Neutrophil (primary cell): ENCODE measurements around the gene MIB1.
A peak's percentile ranks its signal among the peaks of the same experiment; 100 is the strongest.
"Not testable (repeated sequence)": the region's sequence is repeated elsewhere in the genome, so short reads cannot be mapped to it uniquely, and the experiment has no call there.

Experiments
- H3K27ac ChIP-seq: fragments of 200-600 bp; sonication (generic); 2 replicates; pipeline ENCODE4 v1.5.1; 2016; ENCODE audit warnings: mild to moderate bottlenecking, moderate library complexity
- H3K27me3 ChIP-seq: fragments of 200-600 bp; sonication (generic); 2 replicates; pipeline ENCODE4 v1.6.0; 2016; ENCODE audit warnings: mild to moderate bottlenecking
- H3K36me3 ChIP-seq: fragments of 200-600 bp; sonication (generic); 2 replicates; pipeline ENCODE4 v1.5.1; 2017
- H3K4me1 ChIP-seq, 2 experiments: fragments of 200-600 bp in 1 of 2; sonication (generic) in 1 of 2; 1 replicate in 1 of 2; 2 replicates in 1 of 2; pipeline versions ENCODE4 v1.5.1 to v1.6.1; 2013 to 2016; ENCODE audit warnings: low read depth in 1 of 2, low read length in 1 of 2, mild to moderate bottlenecking in 1 of 2, moderate library complexity in 1 of 2; ENCODE audit not compliant: control insufficient read depth in 1 of 2, insufficient read depth in 1 of 2
- H3K4me3 ChIP-seq, 2 experiments: fragments of 200-600 bp in 1 of 2; sonication (generic) in 1 of 2; 1 replicate in 1 of 2; 2 replicates in 1 of 2; pipeline ENCODE4 v1.5.1; 2013 to 2016; ENCODE audit warnings: low read depth in 1 of 2, low read length in 1 of 2, mild to moderate bottlenecking in 1 of 2, moderate library complexity in 1 of 2
- H3K9me3 ChIP-seq: fragments of 200-600 bp; sonication (generic); 2 replicates; pipeline ENCODE4 v1.5.1; 2016
- TF ChIP-seq, protein P1 (sequence below): fragments of 200-600 bp; sonication (generic); IDR thresholded peaks from 2 replicates; pipeline ENCODE4 v1.5.1; 2016; ENCODE audit warnings: antibody characterized with exemption

MIB1 gene

DNA sequence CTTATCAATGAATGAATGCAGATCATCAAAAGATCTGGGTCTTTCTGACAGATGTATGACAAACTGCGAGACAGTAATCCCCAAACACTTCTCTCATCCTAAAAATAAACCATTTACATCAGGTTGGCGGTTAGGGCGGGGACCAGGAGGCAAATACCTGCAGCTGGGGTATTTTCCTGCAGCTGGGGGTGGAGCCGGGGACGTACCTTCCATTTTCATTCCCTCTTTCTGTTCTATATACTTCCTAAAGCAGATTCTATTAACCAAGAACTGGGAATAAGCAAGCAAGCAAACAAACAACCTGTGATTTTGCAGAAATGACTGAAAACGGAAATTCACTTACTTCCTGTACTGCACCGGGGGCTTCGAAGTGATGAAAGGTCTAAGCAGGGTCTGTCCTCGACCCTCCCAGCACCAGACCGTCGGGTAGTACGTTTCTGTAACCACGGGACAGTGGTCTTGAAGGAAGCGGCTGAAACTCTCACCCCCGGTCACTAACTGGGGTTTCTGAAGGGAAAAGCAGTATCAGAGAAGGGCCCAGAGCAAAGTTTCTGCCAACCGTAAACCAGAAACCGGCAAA, 37.3 kb upstream of the MIB1 start:
- TF ChIP-seq, protein P1, sequence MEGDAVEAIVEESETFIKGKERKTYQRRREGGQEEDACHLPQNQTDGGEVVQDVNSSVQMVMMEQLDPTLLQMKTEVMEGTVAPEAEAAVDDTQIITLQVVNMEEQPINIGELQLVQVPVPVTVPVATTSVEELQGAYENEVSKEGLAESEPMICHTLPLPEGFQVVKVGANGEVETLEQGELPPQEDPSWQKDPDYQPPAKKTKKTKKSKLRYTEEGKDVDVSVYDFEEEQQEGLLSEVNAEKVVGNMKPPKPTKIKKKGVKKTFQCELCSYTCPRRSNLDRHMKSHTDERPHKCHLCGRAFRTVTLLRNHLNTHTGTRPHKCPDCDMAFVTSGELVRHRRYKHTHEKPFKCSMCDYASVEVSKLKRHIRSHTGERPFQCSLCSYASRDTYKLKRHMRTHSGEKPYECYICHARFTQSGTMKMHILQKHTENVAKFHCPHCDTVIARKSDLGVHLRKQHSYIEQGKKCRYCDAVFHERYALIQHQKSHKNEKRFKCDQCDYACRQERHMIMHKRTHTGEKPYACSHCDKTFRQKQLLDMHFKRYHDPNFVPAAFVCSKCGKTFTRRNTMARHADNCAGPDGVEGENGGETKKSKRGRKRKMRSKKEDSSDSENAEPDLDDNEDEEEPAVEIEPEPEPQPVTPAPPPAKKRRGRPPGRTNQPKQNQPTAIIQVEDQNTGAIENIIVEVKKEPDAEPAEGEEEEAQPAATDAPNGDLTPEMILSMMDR: no peak
- Histone ChIP-seq H3K4me1 (peaks cover 29 to 41% of the 10 kb centered on the region in 2 experiments), H3K36me3 (peaks cover 25% of the 10 kb centered on the region), H3K27ac (peak overlapping the region; percentile 88), H3K27me3 (no peaks in the 10 kb centered on the region), H3K4me3 (peak overlapping the region; percentile 71 to 95), H3K9me3 (no peaks in the 10 kb centered on the region)

DNA sequence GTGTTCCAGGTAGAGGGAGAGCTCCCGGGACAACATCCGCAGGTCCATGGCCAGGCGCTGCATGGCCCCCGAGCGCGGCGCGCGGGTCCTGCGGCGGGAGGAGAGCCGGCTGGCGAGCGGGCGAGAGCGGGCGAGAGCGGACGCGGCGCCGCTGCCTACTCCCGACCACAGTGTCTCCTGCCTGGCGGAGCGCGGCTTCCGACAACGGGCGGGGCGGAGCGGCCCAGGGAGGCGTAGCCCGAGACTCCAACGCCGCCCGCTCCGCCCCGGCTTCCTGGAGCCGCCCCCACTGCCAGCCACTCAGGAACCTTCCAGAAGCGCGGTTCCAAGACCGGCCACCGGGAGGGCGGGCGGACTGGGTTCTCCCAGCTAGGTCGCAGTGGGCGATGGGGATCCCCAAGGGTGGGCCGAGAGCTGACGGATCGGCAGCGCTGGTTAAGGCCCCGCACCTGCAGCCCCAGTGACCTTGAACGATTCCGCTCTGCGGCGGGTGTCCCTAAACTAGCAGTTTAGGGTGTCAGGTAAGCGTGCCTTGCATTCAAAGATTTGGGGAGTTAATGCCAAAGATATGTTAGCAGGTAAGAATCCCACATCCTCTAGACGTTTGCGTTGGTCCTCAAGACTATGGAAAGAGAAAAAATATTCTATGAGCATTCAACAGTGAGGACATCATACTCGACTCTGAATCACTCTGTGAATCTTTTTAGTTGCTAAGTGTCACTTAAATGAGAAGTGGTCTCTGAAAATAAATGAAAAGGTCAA, 35.8 kb upstream of the MIB1 start, which contains the start of gene ABHD3:
Gene ABHD3, minus strand, starts transcription at position 172 of the 762 bp plus-strand sequence. Its CDS starts 109 bp downstream, at position 63.
- TF ChIP-seq, protein P1: peak; percentile 93
- H3K27ac ChIP-seq: peak within 1 kb of the TSS; percentile 88

DNA sequence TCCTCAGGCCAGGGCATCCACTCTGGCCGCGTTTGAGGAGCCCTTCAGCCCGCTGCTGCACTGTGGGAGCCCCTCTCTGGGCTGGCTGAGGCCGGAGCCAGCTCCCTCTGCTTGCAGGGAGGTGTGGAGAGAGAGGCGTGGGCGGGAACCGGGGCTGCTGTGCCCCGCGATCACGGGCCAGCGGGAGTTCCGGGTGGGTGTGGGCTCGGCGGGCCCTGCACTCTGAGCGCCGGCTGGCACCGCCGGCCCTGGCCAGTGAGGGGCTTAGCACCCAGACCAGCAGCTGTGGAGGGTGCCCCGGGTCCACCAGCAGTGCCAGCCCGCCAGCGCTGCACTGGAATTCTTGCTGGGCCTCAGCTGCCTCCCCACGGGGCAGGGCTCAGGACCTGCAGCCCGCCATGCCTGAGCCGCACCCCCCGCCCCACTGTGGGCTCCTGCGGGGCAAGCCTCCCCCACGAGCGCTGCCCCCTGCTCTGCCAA, 34.2 kb upstream of the MIB1 start:
- Histone ChIP-seq H3K9me3 (no peaks in the 10 kb centered on the region), H3K27ac (no peak overlapping the region), H3K36me3 (peaks cover 13% of the 10 kb centered on the region), H3K27me3 (no peaks in the 10 kb centered on the region), H3K4me3 (no peak overlapping the region), H3K4me1 (peaks cover 18 to 23% of the 10 kb centered on the region in 2 experiments)
- TF ChIP-seq, protein P1: no peak

More for the DNA sequence above, 35.8 kb upstream of the MIB1 start, which contains the start of gene ABHD3:
- H3K36me3 ChIP-seq: peaks cover 18% of the 10 kb centered on the region
- peak within 1 kb of the TSS; percentile 71 to 95 for H3K4me3 ChIP-seq
- H3K27me3 ChIP-seq: no peaks in the 10 kb centered on the region
- H3K4me1 ChIP-seq: peaks cover 20 to 31% of the 10 kb centered on the region in 2 experiments
- no peaks in the 10 kb centered on the region for H3K9me3 ChIP-seq

DNA sequence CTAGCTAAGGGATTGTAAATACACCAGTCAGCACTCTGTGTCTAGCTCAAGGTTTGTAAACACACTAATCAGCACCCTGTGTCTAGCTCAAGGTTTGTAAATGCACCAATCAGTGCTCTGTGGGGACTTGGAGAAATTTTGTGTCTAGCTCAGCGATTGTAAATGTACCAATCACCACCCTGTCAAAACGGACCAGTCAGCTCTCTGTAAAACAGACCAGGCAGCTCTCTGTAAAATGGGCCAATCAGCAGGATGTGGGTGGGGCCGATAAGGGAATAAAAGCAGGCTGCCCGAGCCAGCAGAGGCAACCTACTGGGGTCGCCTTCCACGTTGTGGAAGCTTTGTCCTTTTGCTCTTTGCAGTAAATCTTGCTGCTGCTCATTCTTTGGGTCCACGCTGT, 33.5 kb upstream of the MIB1 start:
- not testable (repeated sequence) for H3K9me3 ChIP-seq, H3K4me3 ChIP-seq, H3K36me3 ChIP-seq, H3K27me3 ChIP-seq, H3K27ac ChIP-seq
- H3K4me1 ChIP-seq: peaks cover 18 to 19% of the 10 kb centered on the region in 2 experiments

DNA sequence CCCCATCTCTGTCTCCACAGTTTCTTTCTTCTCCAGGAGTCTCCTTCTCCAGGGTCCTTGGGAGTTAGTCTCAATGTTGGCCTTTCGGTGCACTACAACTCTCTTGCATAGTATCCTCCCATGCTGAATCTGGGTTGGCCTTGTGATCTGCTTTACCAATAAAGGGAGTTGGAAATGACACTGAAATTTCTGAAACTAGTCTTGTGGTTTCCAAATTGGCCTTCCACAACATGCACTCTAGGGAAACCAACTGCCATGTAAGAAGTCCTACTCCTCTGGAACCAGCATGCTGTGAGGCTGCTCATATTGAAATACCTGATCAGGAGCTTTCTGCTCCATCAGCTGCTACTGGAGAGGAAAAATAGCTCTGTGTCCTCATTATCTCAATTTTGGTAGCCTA, 26.1 kb upstream of the MIB1 start:
- H3K36me3 ChIP-seq: no peaks in the 10 kb centered on the region
- no peaks in the 10 kb centered on the region for H3K27me3 ChIP-seq
- H3K27ac ChIP-seq: no peak overlapping the region
- no peaks in the 10 kb centered on the region for H3K9me3 ChIP-seq
- no peaks in the 10 kb centered on the region for H3K4me1 ChIP-seq
- TF ChIP-seq, protein P1: no peak
- H3K4me3 ChIP-seq: no peak overlapping the region

DNA sequence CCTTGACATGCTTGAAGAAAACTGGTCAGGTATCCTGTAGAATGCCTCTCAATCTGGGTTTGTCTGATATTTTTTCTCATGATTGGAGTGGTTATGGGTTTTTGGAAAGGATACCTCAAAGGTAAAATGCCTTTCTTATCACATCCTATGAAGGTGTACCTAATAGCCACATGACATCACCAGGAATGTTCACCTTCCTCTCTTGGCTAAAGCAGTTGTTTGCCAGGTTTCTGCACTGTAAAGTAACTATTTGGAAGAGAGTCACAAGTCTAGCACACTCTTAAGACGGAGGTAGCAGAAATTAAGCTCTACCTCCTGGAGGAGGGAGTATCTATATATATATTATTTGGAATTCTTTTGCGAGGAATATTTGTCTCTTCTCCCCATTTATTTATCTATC, 17.9 kb upstream of the MIB1 start:
- no peak overlapping the region for H3K4me3 ChIP-seq
- H3K36me3 ChIP-seq: no peaks in the 10 kb centered on the region
- no peaks in the 10 kb centered on the region for H3K9me3 ChIP-seq
- no peak overlapping the region for H3K27ac ChIP-seq
- H3K4me1 ChIP-seq: no peaks in the 10 kb centered on the region
- no peaks in the 10 kb centered on the region for H3K27me3 ChIP-seq
- TF ChIP-seq, protein P1: no peak
